GM12878 (cell line): ENCODE data around the gene SLC25A52. TPM values are rescaled to one million over a fixed set of nuclear protein-coding genes. Genes with fewer than 3 reads are reported as not detected.

Source experiments
- ATAC-seq: fragments of 200-7000 bp; cut with Tn5 transposase; 3 replicates; pipeline ENCODE4 v1.9.1; 2020; ENCODE audit warnings: mild to moderate bottlenecking, moderate library complexity
- BruUV-seq: library from RNA; stranded (reverse); fragments of 400-500 nt; replicated peaks from 2 replicates; lab custom pipeline; 2021; lab: Mats Ljungman, UMichigan
- CTCF ChIA-PET: fragments of 300-600 bp; sonication (Branson Sonifier 250); formaldehyde crosslinking; extraction: SDS; loops from one replicate; lab custom pipeline; 2021; ENCODE audit warnings: inconsistent platforms; lab: Yijun Ruan, JAX
- POLR2A ChIA-PET: fragments of 350-600 bp; formaldehyde crosslinking; extraction: SDS; loops from one replicate; lab custom pipeline; 2021; ENCODE audit warnings: inconsistent platforms; lab: Charles Lee
- RAD21 ChIA-PET: fragments of 300-600 bp; sonication (Branson Sonifier 250); formaldehyde crosslinking; loops from one replicate; lab custom pipeline; 2023; ENCODE audit warnings: antibody characterized with exemption; ENCODE audit not compliant: unreplicated experiment; lab: Charles Lee
- SMC1A ChIA-PET: fragments of 300-600 bp; sonication (Branson Sonifier 250); formaldehyde crosslinking; loops from one replicate; lab custom pipeline; 2023; ENCODE audit not compliant: unreplicated experiment, uncharacterized antibody; lab: Charles Lee
- DNase-seq: peaks from one replicate; pipeline ENCODE4 v3.0.0-alpha.2; 2011; ENCODE audit warnings: low read depth, low spot score
- FAIRE-seq: peaks from 3 replicates; lab custom pipeline; 2011; peaks lifted over from hg19 to GRCh38; lab: Jason Lieb, UNC
- H2AFZ ChIP-seq: 2 replicates; pipeline ENCODE4 v1.6.0; 2011; ENCODE audit warnings: low read depth, low read length, control low read depth; ENCODE audit not compliant: control insufficient read depth
- H3K27ac ChIP-seq: 2 replicates; pipeline ENCODE4 v1.5.1; 2011; ENCODE audit warnings: control low read depth; ENCODE audit not compliant: control insufficient read depth, insufficient read depth
- H3K27me3 ChIP-seq, 2 experiments: replicated peaks in 1 of 2; 2 replicates each; pipeline versions ENCODE4 v1.6.0 to v1.6.1; 2011; ENCODE audit warnings: low read length in 1 of 2; ENCODE audit not compliant: control insufficient read depth in 2 of 2, insufficient read depth in 2 of 2
- H3K36me3 ChIP-seq, 2 experiments: 2 replicates each; pipeline ENCODE4 v1.5.1; 2011; ENCODE audit warnings: low read length in 1 of 2; ENCODE audit not compliant: control insufficient read depth in 2 of 2, insufficient read depth in 2 of 2
- H3K4me1 ChIP-seq: 2 replicates; pipeline ENCODE4 v1.6.1; 2011; ENCODE audit warnings: mild to moderate bottlenecking, low read length, moderate library complexity, mixed read lengths; ENCODE audit not compliant: control insufficient read depth, insufficient read depth
- H3K4me2 ChIP-seq: 2 replicates; pipeline ENCODE4 v1.6.0; 2011; ENCODE audit warnings: control low read depth; ENCODE audit not compliant: control insufficient read depth, insufficient read depth
- H3K4me3 ChIP-seq: fragments of 200-600 bp; sonication (generic); 2 replicates; pipeline ENCODE4 v1.5.1; 2016
- H3K79me2 ChIP-seq: 2 replicates; pipeline ENCODE4 v1.6.0; 2011; ENCODE audit warnings: low read length; ENCODE audit not compliant: control insufficient read depth, insufficient read depth
- H3K9ac ChIP-seq: 2 replicates; pipeline ENCODE4 v1.8.0; 2011; ENCODE audit warnings: low read length, control low read depth, mixed read lengths; ENCODE audit not compliant: control insufficient read depth, insufficient read depth
- H3K9me3 ChIP-seq: replicated peaks from 3 replicates; pipeline ENCODE4 v1.5.1; 2011; ENCODE audit warnings: mild to moderate bottlenecking, low read length; ENCODE audit not compliant: control insufficient read depth, insufficient read depth
- H4K20me1 ChIP-seq: 2 replicates; pipeline ENCODE4 v1.6.0; 2011; ENCODE audit not compliant: control insufficient read depth, insufficient read depth
- BCLAF1 ChIP-seq: fragments of 450-650 bp; IDR thresholded peaks from 2 replicates; pipeline ENCODE4 v1.6.1; 2017; ENCODE audit warnings: antibody characterized with exemption, mild to moderate bottlenecking, moderate library complexity
- CEBPZ ChIP-seq: fragments of 150-350 bp; IDR thresholded peaks from 2 replicates; pipeline ENCODE4 v1.6.1; 2016; ENCODE audit warnings: low read depth, low read length
- FOS ChIP-seq: IDR thresholded peaks from 3 replicates; pipeline ENCODE4 v1.6.1; 2011; ENCODE audit warnings: borderline replicate concordance; ENCODE audit not compliant: insufficient read length; ENCODE audit errors: extremely low read depth
- FOXK2 ChIP-seq: fragments of 450-650 bp; IDR thresholded peaks from 2 replicates; pipeline ENCODE4 v1.6.1; 2017; ENCODE audit warnings: mild to moderate bottlenecking, moderate library complexity
- IRF4 ChIP-seq: IDR thresholded peaks from 2 replicates; pipeline ENCODE4 v1.6.1; 2011; ENCODE audit warnings: low read depth, low read length
- IRF5 ChIP-seq: fragments of 450-650 bp; IDR thresholded peaks from 2 replicates; pipeline ENCODE4 v1.6.1; 2017; ENCODE audit warnings: borderline replicate concordance
- MTA3 ChIP-seq: IDR thresholded peaks from 2 replicates; pipeline ENCODE4 v1.6.1; 2012; ENCODE audit warnings: low read length, inconsistent platforms, borderline replicate concordance
- MXI1 ChIP-seq: fragments of 150-350 bp; IDR thresholded peaks from 2 replicates; pipeline ENCODE4 v1.6.1; 2011; ENCODE audit warnings: low read depth, mild to moderate bottlenecking, inconsistent platforms, low read length, improper control_type of control experiment
- PBX3 ChIP-seq: IDR thresholded peaks from 2 replicates; pipeline ENCODE4 v1.6.1; 2011; ENCODE audit warnings: mild to moderate bottlenecking, low read depth, low read length, moderate library complexity; ENCODE audit not compliant: insufficient replicate concordance
- PKNOX1 ChIP-seq: fragments of 450-650 bp; IDR thresholded peaks from 2 replicates; pipeline ENCODE4 v1.6.1; 2016; ENCODE audit warnings: mild to moderate bottlenecking
- POLR2A ChIP-seq: IDR thresholded peaks from 2 replicates; pipeline ENCODE4 v1.6.1; 2011; ENCODE audit warnings: low read depth, mild to moderate bottlenecking, low read length
- SREBF1 ChIP-seq: IDR thresholded peaks from 2 replicates; pipeline ENCODE4 v1.6.1; 2012; ENCODE audit warnings: mild to moderate bottlenecking, low read length
- ZNF384 ChIP-seq: IDR thresholded peaks from 2 replicates; pipeline ENCODE4 v1.6.1; 2012; ENCODE audit warnings: low read depth, mild to moderate bottlenecking, low read length, improper control_type of control experiment, borderline replicate concordance
- WGBS: methylation state at CpG from one replicate; pipeline ENCODE4 v1.1.6; 2016; ENCODE audit warnings: low lambda C conversion rate; ENCODE audit not compliant: insufficient replicate concordance, insufficient coverage; ENCODE audit errors: missing lambda C conversion rate; 5-methylcytosine and 5-hydroxymethylcytosine counted together
- in situ Hi-C: fragments of 300-500 bp; cut with MboI; formaldehyde crosslinking; loops from 9 replicates; pipeline ENCODE4 v1.14.3; 2018; ENCODE audit warnings: mixed read lengths
- intact Hi-C: fragments of 100-400 bp; cut with micrococcal nuclease; formaldehyde crosslinking; loops from one replicate; pipeline ENCODE4 v1.14.2; 2022; ENCODE audit not compliant: unreplicated experiment
- polyA plus RNA-seq, 11 experiments: library from polyadenylated mRNA; depleted of rRNA in 4 of 11; unstranded in 6 of 11; stranded (reverse) in 5 of 11; fragments of >200 nt; fragmentation: Nextera tagmentation in 4 of 11; fragmentation: Illumina TruSeq in 1 of 11; extraction: Ambion mirVana in 4 of 11; extraction: Trizol in 1 of 11; gene quantifications; 1 replicate in 1 of 11; 2 replicates in 10 of 11; pipeline versions ENCODE4 v1.2.1 to v1.2.3, GENCODE V29; 2011 to 2016; ENCODE audit warnings: inconsistent platforms in 2 of 11, missing spikeins in 2 of 11, low read depth in 1 of 11
- total RNA-seq, 4 experiments: library from RNA; depleted of rRNA in 3 of 4; stranded (reverse); fragments of >200 nt in 3 of 4; fragmentation: Illumina TruSeq in 1 of 4; extraction: Trizol in 1 of 4; gene quantifications; 2 replicates each; pipeline versions ENCODE4 v1.2.1 to v1.2.3, GENCODE V29; 2013 to 2021

The SLC25A52 gene
- total and polyA plus RNA-seq, 10 of the 15 experiments (the other 5 are each of a cell fraction or from before 2014, with no cell fraction given): not detected

GRCh38 chr18:31772699-31773098 is 12.0 kb upstream of the SLC25A52 start:
- H3K4me1 ChIP-seq: peaks cover 11% of the 10 kb centered on the region
- no peaks in the 10 kb centered on the region for H3K79me2 ChIP-seq
- no peaks in the 10 kb centered on the region for H3K27me3 ChIP-seq
- ATAC-seq (no peak), DNase-seq (no peak), FAIRE-seq (no peak)
- H3K4me3 ChIP-seq: no peak overlapping the region
- in situ Hi-C loops: no loop called here
- POLR2A ChIA-PET: no interaction called here
- H3K9me3 ChIP-seq: no peaks in the 10 kb centered on the region; the same call in 2 of the 3 replicates
- H4K20me1 ChIP-seq: no peaks in the 10 kb centered on the region
- RAD21 ChIA-PET: no interaction called here
- CTCF ChIA-PET: no interaction called here
- H3K9ac ChIP-seq: no peak overlapping the region
- no peaks in the 10 kb centered on the region for H3K36me3 ChIP-seq
- H3K27ac ChIP-seq: no peak overlapping the region
- 98% methylated on average over 3 of the region's 3 CpGs for WGBS
- intact Hi-C loops: no loop called here
- SMC1A ChIA-PET: interaction anchor here (0.6 kb wide), 1 partner anchor 39 kb away, joined by 3 read pairs; no protein-coding TSS in a partner anchor
- H3K4me2 ChIP-seq: no peak overlapping the region
- no peak overlapping the region for H2AFZ ChIP-seq
- no TSS peak for BruUV-seq
- no peak for TF ChIP-seq PBX3
- TF ChIP-seq POLR2A: no peak
- no peak for TF ChIP-seq MTA3
- no peak for TF ChIP-seq FOS
- TF ChIP-seq FOXK2: no peak
- no peak for TF ChIP-seq SREBF1
- TF ChIP-seq MXI1: no peak
- no peak for TF ChIP-seq ZNF384
- no peak for TF ChIP-seq BCLAF1
- no peak for TF ChIP-seq PKNOX1
- no peak for TF ChIP-seq IRF5
- TF ChIP-seq IRF4: no peak
- TF ChIP-seq CEBPZ: no peak
